GM21786 (cell line): ENCODE data around the gene TTLL11.

Experiments
- ATAC-seq: cut with Tn5 transposase; IDR thresholded peaks from one replicate; pipeline ENCODE4 v1.9.1; 2021; ENCODE audit not compliant: unreplicated experiment

TTLL11 gene

DNA sequence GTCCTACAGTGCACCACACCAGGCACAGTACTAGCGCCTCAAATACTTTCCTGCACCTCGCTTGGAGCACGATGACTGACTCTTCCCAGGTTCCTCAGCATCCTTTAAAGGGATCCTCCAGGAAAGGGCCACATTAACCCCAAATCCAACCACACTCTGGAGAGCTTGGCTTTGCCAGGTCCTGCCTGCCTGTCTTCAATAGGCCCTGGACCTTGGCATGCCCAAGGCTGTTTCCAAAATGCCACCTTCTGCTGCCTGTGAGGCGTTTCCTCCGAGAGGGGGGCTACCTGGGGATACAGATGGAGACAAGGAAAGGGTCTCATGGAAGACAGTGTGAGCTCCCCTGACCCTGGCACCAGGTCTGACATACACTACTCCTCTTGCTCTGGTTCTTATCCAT lies 271.8 kb downstream of the TTLL11 start:
- ATAC-seq: no peak

DNA sequence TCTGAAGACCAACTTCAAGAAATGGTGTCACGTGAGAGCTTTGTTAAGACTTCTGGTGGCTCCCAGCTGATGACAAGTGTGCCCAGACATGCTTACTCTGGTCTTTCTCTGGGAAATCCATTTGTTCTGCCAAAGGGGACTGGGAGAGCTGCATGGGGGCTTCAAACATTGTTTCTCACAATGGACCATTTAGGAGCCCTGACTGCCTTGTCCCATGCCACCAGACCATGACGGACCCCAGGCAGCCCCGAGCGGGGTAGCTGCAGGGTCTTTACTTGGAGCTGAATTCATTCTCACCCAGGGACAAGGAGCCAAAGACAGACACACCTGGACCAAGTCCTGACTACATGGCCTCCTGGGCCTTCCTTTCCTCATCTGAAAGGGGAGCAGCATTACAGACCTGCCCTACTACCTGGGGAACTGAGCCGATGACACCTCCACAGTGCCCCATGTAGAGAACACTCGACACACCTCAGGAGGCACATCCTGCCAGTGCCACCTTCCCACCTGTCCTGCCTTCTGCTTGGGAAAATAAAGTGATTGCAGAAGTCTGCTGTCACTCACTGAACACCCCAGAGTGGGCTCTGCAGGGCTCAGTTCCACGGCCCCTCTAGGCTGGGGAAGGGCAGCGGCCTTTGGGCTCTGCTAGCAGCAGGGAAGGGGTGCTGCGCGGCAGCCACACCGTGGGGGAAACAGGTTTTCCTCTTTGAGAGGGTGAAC lies 272.7 kb downstream of the TTLL11 start:
- no peak for ATAC-seq

DNA sequence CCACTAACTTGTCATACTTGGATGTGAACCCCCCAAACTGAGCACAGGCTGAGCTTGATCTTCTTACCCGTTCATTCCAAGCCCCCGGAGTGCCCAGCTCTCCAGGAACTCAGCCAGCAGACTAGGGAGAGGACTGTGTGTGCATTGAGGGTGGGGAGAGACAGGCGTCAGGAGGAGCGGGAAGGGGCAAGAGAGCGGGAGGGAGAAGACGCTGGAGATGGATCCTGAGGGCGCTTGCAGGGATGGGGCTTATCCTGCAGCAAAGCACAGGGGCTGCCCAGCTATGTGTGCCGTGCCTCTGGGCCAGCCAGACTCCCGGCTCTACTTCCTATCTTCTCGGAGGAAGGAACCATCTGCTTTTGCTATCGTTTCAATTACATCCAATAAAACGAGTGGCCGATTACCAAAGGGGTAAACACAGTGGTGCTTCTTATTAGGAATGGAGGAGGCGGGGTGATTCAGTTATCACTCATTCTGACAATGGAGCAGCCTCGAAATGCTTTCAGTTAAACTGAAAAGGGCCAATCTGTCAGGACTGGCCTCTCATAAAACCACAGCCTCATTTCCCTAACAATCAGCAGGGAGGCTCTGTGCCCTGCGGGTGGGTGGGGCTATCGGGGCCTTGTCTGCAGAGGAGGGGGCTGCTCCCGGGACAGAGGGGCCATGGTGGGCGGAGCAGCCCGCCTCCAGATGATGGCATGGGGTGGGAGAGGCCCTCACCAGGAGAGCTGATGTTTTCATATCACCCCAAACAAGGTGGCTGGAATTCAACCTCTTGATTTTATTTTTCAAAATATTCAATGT lies 273.5 kb downstream of the TTLL11 start:
- ATAC-seq: no peak

DNA sequence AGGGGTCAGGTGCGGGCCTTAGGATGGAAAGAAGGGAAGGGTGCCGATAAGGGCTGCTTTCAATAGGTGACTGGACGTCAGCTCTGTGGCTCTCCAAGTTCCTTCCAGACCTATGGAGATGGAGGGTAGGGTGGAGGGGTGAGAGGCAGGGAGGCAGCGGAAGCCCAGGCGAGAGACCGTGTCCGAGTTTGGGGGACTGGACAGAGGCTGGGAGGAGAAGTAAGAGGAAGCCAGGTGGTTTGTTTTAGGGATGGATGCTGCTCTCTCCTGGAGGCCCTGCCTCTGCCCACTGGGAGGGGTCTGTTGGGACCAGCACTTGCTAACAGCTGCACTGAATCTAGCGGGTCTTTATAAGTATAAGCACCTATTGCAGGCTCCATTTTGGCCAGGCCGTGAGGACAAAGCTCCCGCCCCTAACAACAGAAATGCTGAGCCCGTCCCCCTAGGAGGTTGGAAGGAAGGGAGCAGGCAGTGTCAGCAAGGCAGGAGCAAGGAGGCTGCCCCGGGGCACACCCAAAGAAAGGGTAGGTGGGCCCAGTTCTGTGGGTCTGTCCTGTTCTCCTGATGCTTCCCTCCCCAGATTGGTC lies 274.2 kb downstream of the TTLL11 start:
- no peak for ATAC-seq

DNA sequence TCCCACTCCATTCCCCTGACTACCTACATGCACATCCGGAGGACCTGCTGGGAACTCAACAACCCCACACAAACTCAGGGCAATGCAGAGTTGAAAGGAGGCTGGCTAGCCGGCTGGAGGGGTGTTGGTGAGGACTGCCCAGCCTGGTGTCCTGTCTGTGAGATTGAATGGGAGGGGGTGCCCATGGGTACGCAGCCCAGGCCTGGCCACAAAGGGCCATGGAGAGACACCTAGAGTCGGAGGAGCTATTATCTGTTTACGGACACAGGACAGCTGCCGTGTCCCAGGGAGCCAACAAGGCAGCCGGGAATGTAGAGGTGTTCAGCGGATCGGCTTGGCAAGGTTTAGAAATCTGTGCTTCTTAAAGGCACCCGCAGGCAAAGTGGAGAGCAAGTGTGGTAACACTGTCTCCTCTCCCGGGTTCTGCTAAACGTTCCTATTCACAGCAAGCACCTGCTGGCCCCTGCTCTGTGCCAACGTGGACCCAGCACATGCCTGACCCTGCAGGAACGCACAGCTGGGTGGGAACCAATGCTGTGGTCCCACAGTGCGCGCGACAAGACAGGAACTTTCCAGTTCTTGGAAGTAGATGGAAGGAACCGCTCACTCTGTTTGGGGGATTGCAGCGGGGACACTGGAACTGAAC lies 275.0 kb downstream of the TTLL11 start:
- ATAC-seq: no peak

DNA sequence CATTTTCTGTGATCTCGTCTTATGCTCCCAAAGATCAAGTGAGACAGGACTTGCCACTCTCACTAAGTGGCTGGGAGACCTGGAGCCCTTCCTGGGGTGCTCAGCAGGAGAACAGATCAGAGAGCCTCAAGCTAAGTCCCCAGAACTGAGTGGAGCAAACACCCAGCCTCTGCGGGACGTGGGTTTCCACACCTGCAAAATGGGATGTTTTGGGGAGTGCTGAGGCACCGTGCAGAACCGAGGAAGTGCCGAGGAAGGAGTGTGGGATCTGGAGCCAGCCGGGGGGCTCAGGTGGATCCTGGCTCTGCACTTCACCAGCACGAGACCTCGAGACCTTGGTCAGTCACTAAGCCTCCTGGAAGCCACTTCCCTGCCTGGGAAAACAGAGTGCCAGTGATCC lies 275.6 kb downstream of the TTLL11 start:
- ATAC-seq: no peak

DNA sequence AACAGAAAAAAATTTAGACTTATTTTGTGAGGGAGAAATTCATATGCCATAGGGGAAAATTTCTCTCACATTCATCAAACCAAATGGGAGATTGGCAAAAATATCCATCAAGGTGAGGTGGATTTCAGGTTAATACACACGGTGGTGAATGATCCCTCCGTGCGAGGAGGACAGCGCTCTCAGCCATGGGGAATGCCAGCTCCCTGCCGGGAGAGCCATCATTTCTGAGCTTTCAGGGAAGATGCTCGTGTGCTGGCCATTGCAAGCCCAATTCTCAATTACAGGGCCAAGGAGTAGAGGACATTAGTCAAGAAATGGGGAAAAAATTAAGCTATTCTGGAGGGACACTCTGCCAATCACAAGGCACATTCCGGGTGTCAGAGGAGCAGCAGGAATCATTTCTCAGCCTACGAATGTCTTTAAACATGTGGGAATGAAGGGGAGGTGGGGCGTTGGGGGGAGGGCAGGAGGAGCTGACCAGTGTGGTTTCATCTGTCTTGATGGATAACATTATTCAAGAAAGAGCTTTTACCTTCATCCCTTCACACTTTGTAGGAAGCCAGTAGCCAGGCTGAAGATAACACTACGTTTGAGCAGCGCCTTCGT lies 276.2 kb downstream of the TTLL11 start:
- ATAC-seq: no peak

DNA sequence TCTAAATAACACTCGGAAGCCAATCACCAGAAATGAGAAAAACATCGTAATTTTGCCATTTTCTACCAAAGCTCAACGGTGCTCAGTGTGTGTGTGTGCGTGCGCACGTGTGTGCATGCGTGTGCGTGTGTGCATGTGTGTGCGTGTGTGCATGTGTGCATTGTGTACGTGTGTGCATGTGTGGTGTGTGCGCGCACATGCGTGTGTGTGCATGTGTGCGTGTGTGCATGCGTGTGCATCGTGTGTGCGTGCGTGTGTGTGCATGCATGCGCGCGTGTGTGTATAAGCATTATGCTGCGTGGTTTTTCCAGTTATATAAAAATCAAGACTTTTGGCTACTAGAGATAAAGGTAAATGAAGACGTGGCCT lies 276.7 kb downstream of the TTLL11 start:
- no peak for ATAC-seq

DNA sequence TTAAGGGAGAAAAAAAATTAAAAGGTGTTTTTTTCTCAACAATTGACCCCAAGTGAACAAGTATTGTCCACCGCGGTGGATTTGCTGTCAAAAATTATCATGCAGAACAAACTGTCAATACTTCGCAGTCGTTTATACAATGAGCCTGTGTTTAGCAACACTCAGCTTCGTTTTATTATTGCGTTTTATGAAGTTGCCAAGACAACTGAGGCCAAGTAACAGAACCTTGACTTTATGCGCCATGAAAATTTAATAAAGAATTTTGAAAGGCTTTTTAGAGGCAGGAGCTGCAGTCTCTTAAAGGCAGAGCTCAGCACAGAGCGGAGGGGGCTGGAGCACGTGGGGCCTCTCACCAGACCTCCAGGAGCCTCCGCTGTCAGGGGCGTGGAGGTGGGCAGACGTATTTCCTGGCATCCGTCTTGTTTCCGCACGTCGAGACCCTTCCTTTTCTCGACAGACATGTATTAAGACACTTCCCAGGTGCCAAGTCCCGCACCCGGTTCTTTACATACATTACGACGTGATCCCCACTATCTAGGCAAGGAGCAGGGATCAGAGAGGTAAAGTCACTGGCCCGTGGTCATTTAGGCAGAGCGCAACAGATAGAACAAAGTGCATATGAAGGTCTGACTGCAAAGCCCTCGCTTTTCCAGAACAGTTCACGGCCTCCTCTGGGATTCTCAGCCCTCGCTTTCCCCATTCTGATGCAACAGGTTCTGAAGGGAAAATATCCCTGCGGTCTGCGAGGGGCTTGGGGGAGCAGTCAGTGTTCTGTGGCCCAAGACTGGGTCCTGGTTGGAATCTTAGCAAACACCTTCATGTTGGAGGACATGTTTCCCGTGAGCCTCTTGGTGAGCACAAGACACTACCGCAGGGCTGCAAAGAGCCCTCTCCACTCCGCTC lies 277.3 kb downstream of the TTLL11 start:
- ATAC-seq: no peak

DNA sequence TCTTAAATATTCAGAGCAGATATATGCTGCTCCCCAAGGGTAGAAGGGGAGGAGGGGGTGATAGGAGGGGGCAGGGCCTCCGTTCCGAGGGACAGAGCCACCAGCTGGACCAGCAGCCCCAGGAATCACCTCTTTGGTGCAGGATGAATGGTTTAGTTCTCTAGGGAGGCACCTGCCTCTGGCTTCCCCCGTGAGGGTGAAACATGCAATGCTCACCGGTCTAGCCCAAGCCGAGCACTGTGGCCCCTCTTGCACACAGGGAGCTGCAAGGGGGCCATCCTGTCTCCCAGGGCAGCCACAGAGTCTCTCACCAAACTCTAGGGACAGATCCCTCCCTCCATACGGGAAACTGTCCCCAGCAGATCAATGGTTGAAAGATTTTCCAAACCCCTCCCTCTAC lies 278.0 kb downstream of the TTLL11 start:
- no peak for ATAC-seq

DNA sequence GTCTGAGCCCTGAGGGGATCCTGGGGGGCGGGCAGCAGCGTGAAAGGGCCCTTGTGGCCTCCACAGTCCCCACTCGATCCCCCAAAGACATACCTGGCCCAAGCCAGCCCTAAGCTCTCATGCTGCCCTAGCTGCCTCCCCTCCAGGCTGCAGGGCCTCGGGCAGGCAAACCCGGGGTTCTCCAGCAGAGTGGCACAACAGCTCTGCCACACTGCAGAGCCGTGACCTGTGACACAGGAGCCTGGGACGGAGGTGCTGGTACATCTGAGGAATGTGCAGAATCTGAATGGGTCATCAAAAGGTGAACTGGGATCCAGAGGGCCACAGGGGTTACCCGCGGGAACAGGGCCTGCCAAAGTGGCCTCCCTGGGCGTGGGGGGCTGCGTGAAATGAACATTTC lies 278.5 kb downstream of the TTLL11 start:
- ATAC-seq: no peak

DNA sequence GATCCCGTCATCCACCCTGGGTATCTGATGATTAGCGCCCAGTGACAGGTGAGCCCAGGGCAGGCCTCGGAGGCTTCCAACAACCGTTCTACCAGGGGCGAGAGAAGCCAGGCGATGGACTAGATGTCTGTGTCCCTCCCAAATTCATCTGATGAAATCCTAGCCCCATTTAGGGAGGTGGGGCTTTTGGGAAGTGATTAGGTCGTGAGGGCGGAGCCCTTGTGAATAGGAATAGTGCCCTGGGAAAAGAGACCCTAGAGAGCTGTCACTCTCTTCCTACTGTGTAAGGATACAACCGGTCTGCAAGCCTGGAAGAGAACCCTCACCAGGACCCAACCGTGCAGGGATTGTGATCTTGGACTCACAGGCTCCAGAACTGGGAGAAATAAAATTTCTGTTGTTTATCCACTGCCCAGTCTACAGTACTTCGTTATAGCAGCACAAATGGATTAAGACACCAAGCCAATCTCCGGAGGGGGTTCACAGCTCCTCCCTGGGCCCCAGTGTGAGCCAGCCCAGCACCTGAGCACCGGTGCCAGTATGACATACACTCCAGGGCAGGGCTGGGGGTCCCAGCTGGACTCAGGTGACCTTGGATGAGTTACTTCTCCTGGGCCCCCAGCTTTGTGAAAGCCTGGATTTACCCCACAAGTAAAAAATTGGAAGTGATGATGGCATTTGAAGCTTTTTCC lies 279.4 kb downstream of the TTLL11 start:
- no peak for ATAC-seq

DNA sequence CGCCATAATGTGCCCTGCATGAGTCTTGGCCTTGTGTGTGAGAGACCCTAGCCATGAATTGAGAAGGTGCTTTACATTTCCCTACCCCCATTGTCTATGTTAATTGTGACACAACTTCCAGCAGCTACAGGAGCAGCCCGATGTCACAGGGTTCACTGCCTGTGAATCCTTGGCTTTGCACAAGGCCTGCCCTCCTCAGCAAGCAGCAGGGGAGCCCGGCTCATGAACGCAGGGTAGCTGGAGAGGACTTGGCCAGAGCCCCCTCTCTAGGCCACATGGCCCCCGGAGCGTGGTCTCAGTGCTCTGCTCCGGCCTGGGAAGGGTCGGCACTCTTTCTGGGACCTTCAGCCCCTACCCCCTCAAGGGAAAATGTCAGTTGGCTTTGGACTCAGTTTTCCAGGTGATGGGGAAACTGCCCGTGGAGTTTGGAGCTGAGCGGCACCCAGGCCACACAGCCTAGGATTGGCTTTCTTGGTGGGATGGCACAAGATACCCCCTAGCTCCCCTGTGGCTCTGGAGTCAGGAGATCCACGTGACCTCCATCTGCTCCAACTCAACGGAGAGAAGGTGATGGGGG lies 280.9 kb downstream of the TTLL11 start:
- ATAC-seq: no peak

DNA sequence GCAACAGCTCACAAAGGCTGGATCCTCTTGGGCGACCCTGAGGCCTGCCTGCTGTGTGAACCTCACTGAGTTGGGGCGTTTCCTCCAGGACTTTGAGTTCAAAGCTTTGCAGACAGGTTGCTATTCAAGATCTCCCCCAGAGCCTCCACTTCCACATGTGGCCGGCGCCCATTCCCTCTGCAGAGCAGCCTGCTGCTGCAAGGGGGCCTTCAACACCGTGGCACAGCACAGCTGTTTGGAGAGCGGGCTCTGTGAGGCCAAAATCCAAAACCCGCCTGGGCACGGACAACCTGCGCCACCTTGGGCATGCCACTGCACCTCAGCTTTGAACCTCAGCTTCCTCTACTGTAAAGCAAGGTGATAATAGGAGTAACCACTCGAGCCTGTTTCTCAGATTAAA lies 281.4 kb downstream of the TTLL11 start:
- ATAC-seq: no peak

DNA sequence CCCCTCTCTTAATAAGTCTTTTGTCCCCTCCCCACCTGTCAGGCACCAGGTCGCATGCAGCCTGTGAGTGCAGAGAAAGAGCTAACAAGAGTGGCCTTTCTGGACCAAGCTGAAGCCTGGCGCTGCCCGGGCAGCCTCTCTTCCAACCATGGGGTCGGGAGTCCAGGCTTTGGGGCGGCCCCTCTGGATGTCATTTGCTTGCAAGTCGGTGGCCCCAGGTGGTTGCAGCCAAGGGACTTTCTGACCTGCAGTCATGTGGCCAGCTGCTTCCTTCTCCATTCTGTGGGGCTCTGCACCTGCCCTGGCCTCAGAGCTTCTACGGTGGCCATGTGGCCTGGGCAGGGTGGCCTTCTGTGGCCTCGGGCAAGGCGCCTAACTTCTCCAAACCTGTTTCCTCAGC lies 282.0 kb downstream of the TTLL11 start:
- no peak for ATAC-seq

DNA sequence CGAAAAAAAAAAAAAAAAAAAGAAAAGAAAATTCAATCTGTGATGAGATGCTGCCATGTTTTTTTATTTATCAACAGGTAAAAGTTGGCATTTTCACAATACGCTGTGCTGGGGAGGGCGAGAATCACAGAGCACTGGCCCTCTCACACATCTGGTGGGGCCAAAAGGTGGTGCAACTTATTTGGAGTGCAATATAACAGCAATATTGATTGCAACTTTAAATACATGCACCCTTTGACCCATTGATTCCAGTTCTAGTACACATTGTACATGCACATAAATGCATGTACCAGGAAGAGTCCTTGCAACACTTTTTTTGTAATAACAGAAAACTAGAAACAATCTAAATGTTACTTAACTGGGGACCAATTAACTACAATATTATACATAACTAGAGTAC lies 282.6 kb downstream of the TTLL11 start:
- no peak for ATAC-seq

DNA sequence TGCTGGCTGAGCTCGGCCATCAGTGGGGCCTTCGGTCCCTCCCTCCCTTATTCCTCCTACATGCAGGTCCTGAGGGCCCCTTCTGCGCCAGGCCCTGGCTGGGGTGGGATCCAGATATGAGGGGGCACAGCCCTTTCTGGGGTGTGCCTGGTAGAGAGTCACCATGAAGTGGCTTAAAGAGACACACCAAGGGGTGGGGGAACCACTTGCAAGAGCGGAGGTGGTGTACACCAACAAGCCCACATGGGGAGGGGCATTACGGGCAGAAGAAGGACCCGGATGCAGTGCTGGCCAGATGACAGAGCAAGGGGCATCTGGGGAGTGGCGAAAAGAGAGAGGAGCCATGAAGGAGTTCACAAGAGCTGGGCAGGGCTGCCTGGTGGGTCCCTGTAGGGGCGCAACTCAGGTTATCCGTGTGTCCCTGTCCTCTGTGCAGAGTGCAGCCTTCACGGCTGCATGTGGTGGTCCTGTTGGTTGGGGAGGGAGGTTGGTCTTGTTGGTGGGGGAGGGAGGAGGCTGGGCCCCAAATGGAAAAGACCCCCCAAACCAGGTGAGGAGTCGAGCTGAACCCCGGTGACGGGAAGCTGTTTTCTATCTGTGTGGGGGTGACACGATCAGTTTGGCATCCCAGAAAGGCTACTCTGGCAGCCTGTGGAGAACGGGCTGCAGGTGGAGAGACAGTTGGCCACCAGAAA lies 283.6 kb downstream of the TTLL11 start:
- ATAC-seq: no peak

DNA sequence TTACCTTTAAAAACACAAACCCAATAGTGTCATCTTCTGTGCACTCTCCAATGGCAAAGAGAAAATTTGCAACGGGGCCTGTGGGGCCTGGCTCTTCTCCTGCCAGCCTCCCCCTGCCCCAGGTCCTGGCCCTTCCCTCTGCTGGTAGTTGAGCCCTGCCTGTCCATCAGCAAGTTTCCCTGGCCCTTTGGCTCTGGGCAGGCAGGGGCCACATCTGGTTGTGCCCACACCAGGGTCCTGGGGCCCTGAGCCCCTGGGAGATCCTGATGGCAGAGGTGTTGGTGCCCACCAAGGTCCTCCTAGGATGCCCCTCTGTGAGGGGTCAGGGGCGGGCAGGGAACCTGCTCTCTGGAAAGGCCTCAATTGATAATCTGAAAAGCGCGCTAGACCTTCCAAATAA lies 284.3 kb downstream of the TTLL11 start:
- ATAC-seq: no peak

DNA sequence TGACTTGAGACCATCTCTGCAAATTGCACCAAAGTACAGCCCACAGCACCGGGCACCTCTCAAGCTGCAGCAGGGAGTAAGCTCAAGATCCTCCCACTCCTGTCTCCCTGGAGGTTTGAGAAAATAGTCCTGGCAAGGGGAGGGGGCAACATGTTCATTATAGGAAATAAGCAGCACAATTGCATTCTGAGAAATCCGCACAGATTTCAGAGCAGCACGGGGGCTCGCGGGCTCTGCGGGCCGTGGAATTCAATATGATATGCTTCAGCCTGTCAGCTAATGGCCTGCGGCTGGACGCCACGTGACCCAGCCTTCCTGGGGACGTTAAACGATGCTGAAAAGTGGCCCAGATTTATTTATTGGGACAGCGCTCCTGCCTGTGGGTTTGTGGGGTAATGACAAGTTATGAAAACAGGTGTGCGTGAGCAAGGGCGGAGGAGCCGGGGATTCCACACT lies 285.3 kb downstream of the TTLL11 start:
- ATAC-seq: no peak
